Measurements from ENCODE around the gene SMU1. TPM values are rescaled to one million over a fixed set of nuclear protein-coding genes. Genes with fewer than 3 reads are reported as not detected.

The SMU1 gene
- total RNA-seq, 1 donor from 2014 or later, result 19.6 TPM

DNA sequence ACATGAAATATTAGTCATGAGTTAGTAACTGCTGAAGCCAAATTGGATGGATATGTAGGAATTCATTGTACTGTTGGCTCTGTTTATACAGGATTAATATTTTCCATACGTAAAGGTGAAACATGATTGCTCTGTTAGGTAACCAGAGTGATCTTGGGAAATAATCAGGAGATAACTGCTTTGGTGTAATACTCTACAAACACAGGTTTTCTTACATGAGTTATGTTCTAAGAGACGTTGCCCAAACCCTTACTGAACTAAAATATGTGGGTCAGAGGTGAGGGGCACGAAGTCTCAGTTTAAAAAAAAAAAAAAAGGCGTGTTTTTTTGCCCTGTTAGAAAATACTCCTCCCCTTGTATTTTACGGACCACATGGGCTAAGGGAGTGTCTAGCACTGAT is 43.6 kb downstream of the SMU1 start:
- no peak for DNase-seq
- Mint-ChIP-seq H3K4me3 (ENCODE audit: unreplicated experiment) (no peak overlapping the region), H3K4me1 (ENCODE audit: low read depth, unreplicated experiment) (peaks cover 1% of the 10 kb centered on the region), H3K9me3 (ENCODE audit: unreplicated experiment) (peaks cover 2% of the 10 kb centered on the region), H3K27ac (ENCODE audit: unreplicated experiment) (peak overlapping the region; percentile 12), H3K27me3 (ENCODE audit: unreplicated experiment) (no peaks in the 10 kb centered on the region), H3K36me3 (ENCODE audit: unreplicated experiment) (no peaks in the 10 kb centered on the region)
- TF ChIP-seq, protein P1, sequence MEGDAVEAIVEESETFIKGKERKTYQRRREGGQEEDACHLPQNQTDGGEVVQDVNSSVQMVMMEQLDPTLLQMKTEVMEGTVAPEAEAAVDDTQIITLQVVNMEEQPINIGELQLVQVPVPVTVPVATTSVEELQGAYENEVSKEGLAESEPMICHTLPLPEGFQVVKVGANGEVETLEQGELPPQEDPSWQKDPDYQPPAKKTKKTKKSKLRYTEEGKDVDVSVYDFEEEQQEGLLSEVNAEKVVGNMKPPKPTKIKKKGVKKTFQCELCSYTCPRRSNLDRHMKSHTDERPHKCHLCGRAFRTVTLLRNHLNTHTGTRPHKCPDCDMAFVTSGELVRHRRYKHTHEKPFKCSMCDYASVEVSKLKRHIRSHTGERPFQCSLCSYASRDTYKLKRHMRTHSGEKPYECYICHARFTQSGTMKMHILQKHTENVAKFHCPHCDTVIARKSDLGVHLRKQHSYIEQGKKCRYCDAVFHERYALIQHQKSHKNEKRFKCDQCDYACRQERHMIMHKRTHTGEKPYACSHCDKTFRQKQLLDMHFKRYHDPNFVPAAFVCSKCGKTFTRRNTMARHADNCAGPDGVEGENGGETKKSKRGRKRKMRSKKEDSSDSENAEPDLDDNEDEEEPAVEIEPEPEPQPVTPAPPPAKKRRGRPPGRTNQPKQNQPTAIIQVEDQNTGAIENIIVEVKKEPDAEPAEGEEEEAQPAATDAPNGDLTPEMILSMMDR (IDR thresholded peaks at IDR 0.05; ENCODE audit: partially characterized antibody, unreplicated experiment), result no peak

DNA sequence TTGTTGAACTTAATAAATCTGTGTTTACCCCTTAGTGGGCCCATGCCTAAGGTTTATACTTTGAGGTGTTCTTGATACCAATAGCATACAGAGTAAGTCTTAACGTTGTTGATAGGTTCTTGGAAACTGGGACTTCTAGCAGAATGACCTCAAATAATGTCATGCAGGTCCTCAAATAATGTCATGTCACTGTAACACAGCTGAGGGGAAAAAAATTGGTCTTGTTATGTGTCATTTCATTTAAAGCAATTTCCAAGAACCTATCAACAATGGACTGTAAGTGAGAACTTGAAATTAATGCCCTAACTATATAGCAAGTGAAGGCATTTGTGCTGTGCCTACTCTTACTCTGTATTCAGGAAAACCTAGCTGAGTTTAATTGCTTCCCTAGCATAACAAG is 44.2 kb downstream of the SMU1 start:
- Mint-ChIP-seq H3K36me3 (ENCODE audit: unreplicated experiment) (no peaks in the 10 kb centered on the region), H3K9me3 (ENCODE audit: unreplicated experiment) (peaks cover 2% of the 10 kb centered on the region), H3K27me3 (ENCODE audit: unreplicated experiment) (no peaks in the 10 kb centered on the region)

DNA sequence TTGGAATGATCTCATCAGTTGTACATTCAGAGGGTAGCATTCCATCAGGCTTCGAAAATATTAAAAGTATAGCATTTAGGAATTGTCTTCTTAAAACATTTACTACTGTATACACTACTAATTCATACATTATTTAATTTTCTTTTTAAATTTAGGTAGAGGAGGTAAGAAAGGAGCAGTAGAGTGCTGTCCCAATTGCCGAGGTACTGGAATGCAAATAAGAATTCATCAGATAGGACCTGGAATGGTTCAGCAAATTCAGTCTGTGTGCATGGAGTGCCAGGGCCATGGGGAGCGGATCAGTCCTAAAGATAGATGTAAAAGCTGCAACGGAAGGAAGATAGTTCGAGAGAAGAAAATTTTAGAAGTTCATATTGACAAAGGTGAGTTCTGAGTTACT is 46.2 kb downstream of the SMU1 start:
- no peak for DNase-seq
- Mint-ChIP-seq H3K27me3 (ENCODE audit: unreplicated experiment) (no peaks in the 10 kb centered on the region), H3K9me3 (ENCODE audit: unreplicated experiment) (peaks cover 6% of the 10 kb centered on the region), H3K27ac (ENCODE audit: unreplicated experiment) (no peak overlapping the region), H3K4me3 (ENCODE audit: unreplicated experiment) (no peak overlapping the region), H3K36me3 (ENCODE audit: unreplicated experiment) (no peaks in the 10 kb centered on the region), H3K4me1 (ENCODE audit: low read depth, unreplicated experiment) (peaks cover 5% of the 10 kb centered on the region)
- TF ChIP-seq, protein P1 (IDR thresholded peaks at IDR 0.05; ENCODE audit: partially characterized antibody, unreplicated experiment), result no peak

More for the DNA sequence above, 44.2 kb downstream of the SMU1 start:
- no peak overlapping the region for H3K27ac Mint-ChIP-seq (ENCODE audit: unreplicated experiment)
- H3K4me3 Mint-ChIP-seq (ENCODE audit: unreplicated experiment), result no peak overlapping the region
- no peak for DNase-seq
- TF ChIP-seq, protein P1 (IDR thresholded peaks at IDR 0.05; ENCODE audit: partially characterized antibody, unreplicated experiment), result no peak
- peaks cover 1% of the 10 kb centered on the region for H3K4me1 Mint-ChIP-seq (ENCODE audit: low read depth, unreplicated experiment)

DNA sequence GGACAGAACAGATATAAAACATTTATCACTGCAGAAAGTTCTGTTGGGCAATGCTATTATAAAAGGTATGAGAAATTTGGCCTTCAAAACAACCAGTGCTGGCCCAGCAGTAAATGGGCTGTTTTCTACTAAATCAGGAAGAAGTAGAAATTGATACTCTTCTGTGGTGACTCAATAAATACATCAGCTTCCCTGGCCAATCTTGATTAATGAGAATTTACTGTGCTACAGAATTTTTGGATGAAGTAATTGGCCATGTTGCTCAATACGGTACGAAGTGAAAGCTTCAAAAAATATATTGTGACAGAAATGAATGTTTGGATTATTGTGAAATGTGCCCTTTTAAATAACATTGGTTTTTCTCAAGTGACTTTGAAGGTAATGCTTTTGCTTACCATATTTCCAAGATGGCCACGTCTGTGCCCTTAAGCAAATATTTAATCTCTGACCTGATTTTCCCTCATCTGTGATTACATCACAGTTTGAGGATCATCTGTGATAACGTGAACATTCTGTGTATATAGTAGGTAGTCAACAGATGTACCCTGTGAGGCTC is 47.2 kb downstream of the SMU1 start:
- Mint-ChIP-seq H3K4me3 (ENCODE audit: unreplicated experiment) (no peak overlapping the region), H3K9me3 (ENCODE audit: unreplicated experiment) (peaks cover 6% of the 10 kb centered on the region), H3K4me1 (ENCODE audit: low read depth, unreplicated experiment) (peaks cover 5% of the 10 kb centered on the region), H3K27me3 (ENCODE audit: unreplicated experiment) (no peaks in the 10 kb centered on the region), H3K36me3 (ENCODE audit: unreplicated experiment) (no peaks in the 10 kb centered on the region), H3K27ac (ENCODE audit: unreplicated experiment) (no peak overlapping the region)
- DNase-seq, result no peak
- TF ChIP-seq, protein P1 (IDR thresholded peaks at IDR 0.05; ENCODE audit: partially characterized antibody, unreplicated experiment), result no peak

DNA sequence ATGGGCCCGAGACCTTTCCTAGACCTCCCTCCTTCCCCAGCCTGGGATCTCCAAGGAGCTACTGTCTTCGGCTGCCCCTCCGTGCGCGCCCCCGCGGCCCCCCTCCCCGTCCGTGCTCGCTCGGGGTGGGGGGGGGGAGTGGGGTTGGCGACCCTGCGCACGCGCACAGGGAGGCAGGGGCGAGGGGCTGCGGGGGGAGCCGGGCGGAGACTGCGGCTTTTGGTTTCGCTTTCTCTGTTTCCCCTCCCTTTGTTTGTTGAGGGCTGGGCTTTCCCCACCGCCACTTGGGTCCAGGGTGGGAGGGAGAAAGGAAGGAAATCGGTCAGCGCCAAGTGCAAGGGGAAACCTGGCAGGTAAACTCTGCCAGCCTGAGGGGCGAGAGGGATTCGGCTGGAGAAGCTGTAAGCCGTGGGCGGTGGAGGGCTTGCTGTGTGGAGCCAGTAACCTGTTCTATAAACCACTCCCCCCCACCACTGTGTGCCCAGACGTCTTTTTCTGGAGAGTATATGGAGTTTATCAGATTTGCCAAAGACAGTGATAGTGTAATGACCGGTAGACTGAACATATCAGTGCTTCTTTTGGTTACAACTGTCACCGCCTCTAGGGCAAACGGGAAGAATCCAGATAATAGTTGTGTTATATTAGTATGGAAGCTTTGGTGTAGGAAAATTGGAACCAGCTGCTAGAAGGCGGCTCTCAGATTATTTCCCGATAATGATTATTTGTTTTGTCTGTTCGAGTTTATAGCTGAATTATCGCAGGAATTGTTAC is 50.7 kb downstream of the SMU1 start:
- H3K4me3 Mint-ChIP-seq (ENCODE audit: unreplicated experiment), result peak overlapping the region; percentile 98
- H3K27me3 Mint-ChIP-seq (ENCODE audit: unreplicated experiment), result peaks cover 5% of the 10 kb centered on the region
- H3K9me3 Mint-ChIP-seq (ENCODE audit: unreplicated experiment), result peaks cover 11% of the 10 kb centered on the region
- H3K27ac Mint-ChIP-seq (ENCODE audit: unreplicated experiment), result peak overlapping the region; percentile 97
- no peaks in the 10 kb centered on the region for H3K36me3 Mint-ChIP-seq (ENCODE audit: unreplicated experiment)
- TF ChIP-seq, protein P1 (IDR thresholded peaks at IDR 0.05; ENCODE audit: partially characterized antibody, unreplicated experiment), result no peak
- peaks cover 10% of the 10 kb centered on the region for H3K4me1 Mint-ChIP-seq (ENCODE audit: low read depth, unreplicated experiment)
- DNase-seq, result peak; percentile 82

All from glutamatergic neuron (in vitro differentiated cells).